Measurements from ENCODE around the gene SYS1. TPM values are rescaled to one million over a fixed set of nuclear protein-coding genes. Genes with fewer than 3 reads are reported as not detected.

Gene SYS1
- total and polyA plus RNA-seq, 2 experiments from 2014 or later = 7.9 to 21.5 TPM

- peaks cover 10% of the 10 kb centered on the region for H3K4me1 Mint-ChIP-seq
- H3K36me3 Mint-ChIP-seq (ENCODE audit: low read depth) = peaks cover 28% of the 10 kb centered on the region
- peak overlapping the region; percentile 97 for H2AFZ ChIP-seq
Observed at GRCh38 chr20:45405571-45406259, 42.8 kb downstream of the SYS1 start.

GRCh38 chr20:45406260-45407066 lies 43.5 kb downstream of the SYS1 start:
- peaks cover 31% of the 10 kb centered on the region for H3K36me3 Mint-ChIP-seq (ENCODE audit: low read depth)
- H3K27me3 Mint-ChIP-seq (ENCODE audit: insufficient read depth, low read depth, poor library complexity) = peaks cover 26% of the 10 kb centered on the region
- H2AFZ ChIP-seq = peak overlapping the region; percentile 97
- peak overlapping the region; percentile 86 for H3K4me3 Mint-ChIP-seq
- H3K79me2 ChIP-seq (replicated peaks; ENCODE audit: insufficient read depth) = peaks cover 9% of the 10 kb centered on the region
- H3K4me1 Mint-ChIP-seq = peaks cover 10% of the 10 kb centered on the region
- DNase-seq (ENCODE audit: low spot score) (peak; percentile 85), ATAC-seq (peak; percentile 70)
- H4K20me1 ChIP-seq (replicated peaks; ENCODE audit: insufficient read depth) = no peaks in the 10 kb centered on the region; the same call in 1 of the 2 replicates
- peak overlapping the region; percentile 86; the same call in 1 of the 2 replicates for H3K27ac Mint-ChIP-seq
- TF ChIP-seq POLR2AphosphoS5 (IDR thresholded peaks at IDR 0.05; ENCODE audit: low read depth) = no peak; the same call in 1 of the 2 replicates
- peak; percentile 17; the same call in 1 of the 2 replicates for TF ChIP-seq ETS1 (IDR thresholded peaks at IDR 0.05)
- peak; percentile 30; the same call in 1 of the 2 replicates for TF ChIP-seq CREB1 (CRISPR knock-in tag; IDR thresholded peaks at IDR 0.05; ENCODE audit: low read depth)
- H3K9me3 Mint-ChIP-seq = peaks cover 11% of the 10 kb centered on the region; the same call in 2 of the 3 replicates
- peaks cover 3% of the 10 kb centered on the region; the same call in 1 of the 2 replicates for H3K9me2 ChIP-seq (ENCODE audit: insufficient read depth)
- peaks cover 11% of the 10 kb centered on the region; the same call in 1 of the 2 replicates for H3K4me1 ChIP-seq (ENCODE audit: insufficient read depth)
- H3K27ac ChIP-seq (ENCODE audit: low read depth) = 0 out of 2 replicates have a peak overlapping the region, but pooled peaks have one; percentile 76
- H3F3A ChIP-seq (replicated peaks; ENCODE audit: low read depth) = peaks cover 11% of the 10 kb centered on the region; the same call in 1 of the 2 replicates
- peaks cover 8% of the 10 kb centered on the region for H3K36me3 ChIP-seq (ENCODE audit: insufficient read depth)
- peak overlapping the region; percentile 97 for H3K4me2 ChIP-seq
- H3K27me3 ChIP-seq (ENCODE audit: insufficient read depth) = peaks cover 36% of the 10 kb centered on the region
- peak overlapping the region; percentile 95 for H3K4me3 ChIP-seq

More at GRCh38 chr20:45405571-45406259, 42.8 kb downstream of the SYS1 start:
- no peaks in the 10 kb centered on the region; the same call in 1 of the 2 replicates for H4K20me1 ChIP-seq (replicated peaks; ENCODE audit: insufficient read depth)
- H3K79me2 ChIP-seq (replicated peaks; ENCODE audit: insufficient read depth) = peaks cover 9% of the 10 kb centered on the region
- no peak overlapping the region for H3K27ac ChIP-seq (ENCODE audit: low read depth)
- H3K27ac Mint-ChIP-seq = no peak overlapping the region
- peaks cover 24% of the 10 kb centered on the region for H3K27me3 Mint-ChIP-seq (ENCODE audit: insufficient read depth, low read depth, poor library complexity)
- H3K4me3 Mint-ChIP-seq = peak overlapping the region; percentile 86
- TF ChIP-seq EZH2 (IDR thresholded peaks at IDR 0.05; ENCODE audit: low read depth, unreplicated experiment) (no peak), CTCF (conservative IDR thresholded peaks at IDR 0.05; ENCODE audit: low read depth in 2 of 2) (0 out of 4 replicates have a peak, but pooled peaks of 1 of the 2 experiments have one; percentile 3), CREB1 (CRISPR knock-in tag; IDR thresholded peaks at IDR 0.05; ENCODE audit: low read depth) (0 out of 2 replicates have a peak, but pooled peaks have one; percentile 20)
- H3F3A ChIP-seq (replicated peaks; ENCODE audit: low read depth) = peaks cover 11% of the 10 kb centered on the region; the same call in 1 of the 2 replicates
- H3K27me3 ChIP-seq (ENCODE audit: insufficient read depth) = peaks cover 36% of the 10 kb centered on the region
- DNase-seq (ENCODE audit: low spot score) = peak; percentile 67
- H3K4me2 ChIP-seq = peak overlapping the region; percentile 97
- H3K36me3 ChIP-seq (ENCODE audit: insufficient read depth) = peaks cover 7% of the 10 kb centered on the region
- peak overlapping the region; percentile 95 for H3K4me3 ChIP-seq
- H3K9me2 ChIP-seq (ENCODE audit: insufficient read depth) = peaks cover 3% of the 10 kb centered on the region; the same call in 1 of the 2 replicates
- peak; percentile 60 for ATAC-seq
- H3K9me3 Mint-ChIP-seq = peaks cover 16% of the 10 kb centered on the region
- peaks cover 11% of the 10 kb centered on the region; the same call in 1 of the 2 replicates for H3K4me1 ChIP-seq (ENCODE audit: insufficient read depth)
